H9 (cell line): ENCODE measurements around the gene ACMSD. TPM values are rescaled to one million over a fixed set of nuclear protein-coding genes. Genes with fewer than 3 reads are reported as not detected.
A peak's percentile ranks its signal among the peaks of the same experiment; 100 is the strongest.
"Not testable (repeated sequence)": the region's sequence is repeated elsewhere in the genome, so short reads cannot be mapped to it uniquely, and the experiment has no call there.

ENCODE experiments used
- DNase-seq: peaks from one replicate; pipeline ENCODE4 v3.0.0-alpha.2; 2017
- H2AFZ ChIP-seq: one replicate; pipeline ENCODE4 v1.6.1; 2013; ENCODE audit warnings: mild to moderate bottlenecking, low read length, control low read depth, moderate library complexity
- H2AK5ac ChIP-seq: 2 replicates; pipeline ENCODE4 v1.6.1; 2013; ENCODE audit warnings: low read length, control low read depth, mixed read lengths; ENCODE audit not compliant: insufficient read length
- H2BK120ac ChIP-seq: one replicate; pipeline ENCODE4 v1.6.1; 2013; ENCODE audit warnings: low read depth, mild to moderate bottlenecking, low read length, control low read depth, inconsistent platforms; ENCODE audit not compliant: poor library complexity, severe bottlenecking
- H2BK12ac ChIP-seq: 2 replicates; pipeline ENCODE4 v1.6.1; 2013; ENCODE audit warnings: low read length, control low read depth, mixed read lengths, low read depth; ENCODE audit not compliant: insufficient read length
- H2BK15ac ChIP-seq: 2 replicates; pipeline ENCODE4 v1.6.1; 2013; ENCODE audit warnings: low read depth, low read length, control low read depth
- H2BK20ac ChIP-seq: one replicate; pipeline ENCODE4 v1.6.1; 2013; ENCODE audit warnings: low read depth, mild to moderate bottlenecking, low read length, control low read depth, inconsistent platforms; ENCODE audit not compliant: poor library complexity, severe bottlenecking
- H2BK5ac ChIP-seq: 2 replicates; pipeline ENCODE4 v1.6.1; 2013; ENCODE audit warnings: low read length, control low read depth, mixed read lengths; ENCODE audit not compliant: insufficient read length
- H3K14ac ChIP-seq: 2 replicates; pipeline ENCODE4 v1.6.1; 2013; ENCODE audit warnings: low read length, control low read depth; ENCODE audit not compliant: insufficient read depth
- H3K18ac ChIP-seq: 2 replicates; pipeline ENCODE4 v1.6.1; 2013; ENCODE audit warnings: low read depth, mild to moderate bottlenecking, mixed read lengths, low read length, control low read depth; ENCODE audit not compliant: insufficient read length
- H3K23ac ChIP-seq: 2 replicates; pipeline ENCODE4 v1.6.1; 2013; ENCODE audit warnings: low read length, control low read depth, mixed read lengths, low read depth; ENCODE audit not compliant: insufficient read length
- H3K23me2 ChIP-seq: 2 replicates; pipeline ENCODE4 v1.6.1; 2013; ENCODE audit warnings: low read depth, mild to moderate bottlenecking, mixed read lengths, low read length, control low read depth; ENCODE audit not compliant: insufficient read length, poor library complexity, severe bottlenecking
- H3K27ac ChIP-seq: 2 replicates; pipeline ENCODE4 v1.5.1; 2013; ENCODE audit warnings: low read length, control low read depth, mixed read lengths, low read depth; ENCODE audit not compliant: insufficient read length
- H3K27me3 ChIP-seq: 2 replicates; pipeline ENCODE4 v1.6.1; 2013; ENCODE audit warnings: low read length, control low read depth, inconsistent platforms; ENCODE audit not compliant: insufficient read depth
- H3K4ac ChIP-seq: 2 replicates; pipeline ENCODE4 v1.6.1; 2013; ENCODE audit warnings: low read depth, mild to moderate bottlenecking, control low read depth, inconsistent platforms, low read length, moderate library complexity
- H3K4me1 ChIP-seq: 2 replicates; pipeline ENCODE4 v1.6.1; 2013; ENCODE audit warnings: low read length, control low read depth, inconsistent platforms; ENCODE audit not compliant: insufficient read depth
- H3K4me2 ChIP-seq: 2 replicates; pipeline ENCODE4 v1.6.1; 2013; ENCODE audit warnings: low read length, control low read depth, mixed read lengths; ENCODE audit not compliant: insufficient read length, insufficient read depth
- H3K56ac ChIP-seq: 2 replicates; pipeline ENCODE4 v1.6.1; 2013; ENCODE audit warnings: low read depth, mild to moderate bottlenecking, mixed read lengths, low read length, control low read depth; ENCODE audit not compliant: insufficient read length
- H3K79me1 ChIP-seq: 2 replicates; pipeline ENCODE4 v1.6.1; 2013; ENCODE audit warnings: low read depth, mild to moderate bottlenecking, moderate library complexity, low read length, control low read depth, inconsistent platforms; ENCODE audit not compliant: insufficient read depth, poor library complexity, severe bottlenecking
- H3K79me2 ChIP-seq: 2 replicates; pipeline ENCODE4 v1.6.1; 2013; ENCODE audit warnings: low read length, control low read depth, inconsistent platforms; ENCODE audit not compliant: insufficient read depth
- H3K9ac ChIP-seq: 2 replicates; pipeline ENCODE4 v1.6.1; 2013; ENCODE audit warnings: low read length, control low read depth, mixed read lengths; ENCODE audit not compliant: insufficient read length; ENCODE audit errors: extremely low read depth
- H3K9me3 ChIP-seq: one replicate; pipeline ENCODE4 v1.6.1; 2013; ENCODE audit warnings: low read depth, low read length, inconsistent platforms; ENCODE audit not compliant: control insufficient read depth
- H3T11ph ChIP-seq: one replicate; pipeline ENCODE4 v1.6.1; 2013; ENCODE audit warnings: mild to moderate bottlenecking, low read length, control low read depth, inconsistent platforms
- H4K20me1 ChIP-seq: one replicate; pipeline ENCODE4 v1.6.1; 2013; ENCODE audit not compliant: control insufficient read depth, insufficient read length, insufficient read depth
- H4K5ac ChIP-seq: 2 replicates; pipeline ENCODE4 v1.6.1; 2013; ENCODE audit warnings: low read depth, mild to moderate bottlenecking, mixed read lengths, low read length, control low read depth; ENCODE audit not compliant: insufficient read length
- H4K8ac ChIP-seq: replicated peaks from 2 replicates; pipeline ENCODE4 v1.6.1; 2013; ENCODE audit warnings: low read length, control low read depth, mixed read lengths, low read depth; ENCODE audit not compliant: insufficient read length
- H4K91ac ChIP-seq: 2 replicates; pipeline ENCODE4 v1.6.1; 2013; ENCODE audit warnings: low read depth, mild to moderate bottlenecking, moderate library complexity, mixed read lengths, low read length, control low read depth; ENCODE audit not compliant: insufficient read length
- H3K27ac Mint-ChIP-seq, 3 experiments: 2 replicates in 2 of 3; 3 replicates in 1 of 3; pipeline ENCODE4 v1.8.0; 2020 to 2021; ENCODE audit warnings: mixed read lengths in 3 of 3, mild to moderate bottlenecking in 1 of 3, moderate library complexity in 1 of 3
- H3K27me3 Mint-ChIP-seq: 2 replicates; pipeline ENCODE4 v1.8.0; 2021; ENCODE audit warnings: low read depth, mild to moderate bottlenecking, moderate library complexity, mixed read lengths
- H3K36me3 Mint-ChIP-seq, 3 experiments: 2 replicates in 2 of 3; 3 replicates in 1 of 3; pipeline ENCODE4 v1.8.0; 2020 to 2021; ENCODE audit warnings: low read depth in 3 of 3, mixed read lengths in 3 of 3; ENCODE audit not compliant: insufficient read depth in 1 of 3
- H3K4me1 Mint-ChIP-seq, 2 experiments: 2 replicates each; pipeline ENCODE4 v1.8.0; 2020; ENCODE audit warnings: mixed read lengths in 2 of 2
- H3K4me3 Mint-ChIP-seq, 2 experiments: 2 replicates in 1 of 2; 3 replicates in 1 of 2; pipeline ENCODE4 v1.8.0; 2020 to 2021; ENCODE audit warnings: mild to moderate bottlenecking in 2 of 2, mixed read lengths in 2 of 2, moderate library complexity in 1 of 2
- H3K9me3 Mint-ChIP-seq, 2 experiments: 2 replicates in 1 of 2; 3 replicates in 1 of 2; pipeline ENCODE4 v1.8.0; 2020; ENCODE audit warnings: mild to moderate bottlenecking in 2 of 2, mixed read lengths in 2 of 2, moderate library complexity in 1 of 2
- WGBS: extraction: QIAGEN DNeasy Blood & Tissue Kit; methylation state at CpG from one replicate; pipeline ENCODE4 v1.1.7; 2013; ENCODE audit warnings: missing lambda C conversion rate, low lambda C conversion rate, mixed read lengths; ENCODE audit not compliant: insufficient read length; ENCODE audit errors: extremely low coverage; 5-methylcytosine and 5-hydroxymethylcytosine counted together
- total RNA-seq: library from RNA; stranded (reverse); gene quantifications from 2 replicates; pipeline ENCODE4 v1.2.1, GENCODE V29; 2021
- TF ChIP-seq, protein P1 (sequence below): fragments of 200-600 bp; sonication (generic); conservative IDR thresholded peaks from 3 replicates; pipeline ENCODE4 v1.8.0; 2021; ENCODE audit warnings: antibody characterized with exemption, mild to moderate bottlenecking

Gene ACMSD
- total RNA-seq, 1 experiment from 2014 or later: not detected

DNA sequence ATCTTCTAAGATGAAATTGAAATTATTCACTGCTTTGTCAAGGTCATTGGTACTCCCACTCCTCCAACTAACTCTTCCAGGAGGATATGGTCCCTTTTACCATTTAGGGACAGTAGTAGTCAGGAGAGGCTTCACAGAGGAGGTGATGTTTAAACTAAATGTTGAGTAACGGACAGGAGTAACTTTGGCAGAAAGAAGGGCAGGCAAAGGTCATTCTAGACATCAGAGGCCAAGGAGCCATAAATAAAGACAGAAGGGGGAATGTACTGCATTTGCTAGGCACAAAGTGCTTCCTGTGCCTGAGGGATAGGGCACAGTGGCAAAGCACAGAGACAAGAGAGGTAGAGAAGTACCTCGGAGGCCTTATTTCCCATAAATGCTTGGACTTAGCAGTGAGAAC, 14.6 kb upstream of the ACMSD start:
- Histone ChIP-seq H2BK12ac (no peak overlapping the region), H3K27ac (no peak overlapping the region), H2AK5ac (no peak overlapping the region), H3K4ac (no peak overlapping the region), H3K27me3 (no peaks in the 10 kb centered on the region), H3T11ph (no peak overlapping the region), H2BK20ac (no peak overlapping the region), H3K23me2 (no peaks in the 10 kb centered on the region), H3K4me1 (no peaks in the 10 kb centered on the region), H3K79me1 (no peaks in the 10 kb centered on the region), H4K5ac (no peak overlapping the region), H2BK120ac (no peak overlapping the region), H3K9me3 (no peaks in the 10 kb centered on the region), H3K9ac (no peak overlapping the region), H3K79me2 (no peaks in the 10 kb centered on the region), H2AFZ (no peak overlapping the region), H3K23ac (no peak overlapping the region), H2BK15ac (no peak overlapping the region), H4K20me1 (no peaks in the 10 kb centered on the region), H3K4me2 (no peak overlapping the region), H4K91ac (no peak overlapping the region), H3K56ac (no peak overlapping the region), H3K18ac (no peak overlapping the region), H3K14ac (no peak overlapping the region), H2BK5ac (no peak overlapping the region), H4K8ac (no peak overlapping the region)
- TF ChIP-seq, protein P1, sequence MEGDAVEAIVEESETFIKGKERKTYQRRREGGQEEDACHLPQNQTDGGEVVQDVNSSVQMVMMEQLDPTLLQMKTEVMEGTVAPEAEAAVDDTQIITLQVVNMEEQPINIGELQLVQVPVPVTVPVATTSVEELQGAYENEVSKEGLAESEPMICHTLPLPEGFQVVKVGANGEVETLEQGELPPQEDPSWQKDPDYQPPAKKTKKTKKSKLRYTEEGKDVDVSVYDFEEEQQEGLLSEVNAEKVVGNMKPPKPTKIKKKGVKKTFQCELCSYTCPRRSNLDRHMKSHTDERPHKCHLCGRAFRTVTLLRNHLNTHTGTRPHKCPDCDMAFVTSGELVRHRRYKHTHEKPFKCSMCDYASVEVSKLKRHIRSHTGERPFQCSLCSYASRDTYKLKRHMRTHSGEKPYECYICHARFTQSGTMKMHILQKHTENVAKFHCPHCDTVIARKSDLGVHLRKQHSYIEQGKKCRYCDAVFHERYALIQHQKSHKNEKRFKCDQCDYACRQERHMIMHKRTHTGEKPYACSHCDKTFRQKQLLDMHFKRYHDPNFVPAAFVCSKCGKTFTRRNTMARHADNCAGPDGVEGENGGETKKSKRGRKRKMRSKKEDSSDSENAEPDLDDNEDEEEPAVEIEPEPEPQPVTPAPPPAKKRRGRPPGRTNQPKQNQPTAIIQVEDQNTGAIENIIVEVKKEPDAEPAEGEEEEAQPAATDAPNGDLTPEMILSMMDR: no peak
- H3K4me3 Mint-ChIP-seq: no peak overlapping the region
- H3K9me3 Mint-ChIP-seq: peaks cover 8 to 10% of the 10 kb centered on the region in 2 experiments
- no peaks in the 10 kb centered on the region for H3K4me1 Mint-ChIP-seq
- no peak for DNase-seq
- H3K27ac Mint-ChIP-seq: no peak overlapping the region
- H3K36me3 Mint-ChIP-seq: peaks cover 2 to 10% (median 4%) of the 10 kb centered on the region in 3 experiments; a peak in 6 of 7 replicates
- WGBS: no CpG with 5 or more reads among the region's 2 CpGs
- H3K27me3 Mint-ChIP-seq: no peaks in the 10 kb centered on the region; the same call in 1 of the 2 replicates

DNA sequence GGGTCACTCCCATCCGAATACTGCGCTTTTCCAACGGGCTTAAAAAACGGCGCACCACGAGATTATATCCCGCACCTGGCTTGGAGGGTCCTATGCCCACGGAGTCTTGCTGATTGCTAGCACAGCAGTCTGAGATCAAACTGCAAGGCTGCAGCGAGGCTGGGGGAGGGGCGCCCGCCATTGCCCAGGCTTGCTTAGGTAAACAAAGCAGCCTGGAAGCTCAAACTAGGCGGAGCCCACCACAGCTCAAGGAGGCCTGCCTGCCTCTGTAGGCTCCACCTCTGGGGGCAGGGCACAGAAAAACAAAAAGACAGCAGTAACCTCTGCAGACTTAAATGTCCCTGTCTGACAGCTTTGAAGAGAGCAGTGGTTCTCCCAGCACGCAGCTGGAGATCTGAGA, 12.7 kb upstream of the ACMSD start:
- not testable (repeated sequence) for DNase-seq, H2BK15ac ChIP-seq, H3T11ph ChIP-seq, H3K23me2 ChIP-seq, H2AFZ ChIP-seq, H3K23ac ChIP-seq, H2BK12ac ChIP-seq, H3K27ac Mint-ChIP-seq, H3K36me3 Mint-ChIP-seq, H3K14ac ChIP-seq, H3K27me3 ChIP-seq, H4K8ac ChIP-seq, H2BK20ac ChIP-seq, H3K4me2 ChIP-seq, H3K4me1 Mint-ChIP-seq, H2BK120ac ChIP-seq, H3K79me2 ChIP-seq, H3K4me1 ChIP-seq, H2AK5ac ChIP-seq, H3K79me1 ChIP-seq, H4K5ac ChIP-seq, H2BK5ac ChIP-seq, H3K18ac ChIP-seq, H3K9me3 ChIP-seq, H3K56ac ChIP-seq, H3K27ac ChIP-seq, H3K9ac ChIP-seq, H4K20me1 ChIP-seq, H3K27me3 Mint-ChIP-seq, H3K4ac ChIP-seq, H4K91ac ChIP-seq
- Mint-ChIP-seq H3K4me3 (peak overlapping the region; percentile 22 to 32; a peak in 2 of 5 replicates), H3K9me3 (peaks cover 8 to 10% of the 10 kb centered on the region in 2 experiments)
- WGBS: no CpG with 5 or more reads among the region's 13 CpGs
